ENCODE results near the gene HSD3B7.
"Not testable (repeated sequence)": the region's sequence is repeated elsewhere in the genome, so short reads cannot be mapped to it uniquely, and the experiment has no call there.

Gene HSD3B7

DNA sequence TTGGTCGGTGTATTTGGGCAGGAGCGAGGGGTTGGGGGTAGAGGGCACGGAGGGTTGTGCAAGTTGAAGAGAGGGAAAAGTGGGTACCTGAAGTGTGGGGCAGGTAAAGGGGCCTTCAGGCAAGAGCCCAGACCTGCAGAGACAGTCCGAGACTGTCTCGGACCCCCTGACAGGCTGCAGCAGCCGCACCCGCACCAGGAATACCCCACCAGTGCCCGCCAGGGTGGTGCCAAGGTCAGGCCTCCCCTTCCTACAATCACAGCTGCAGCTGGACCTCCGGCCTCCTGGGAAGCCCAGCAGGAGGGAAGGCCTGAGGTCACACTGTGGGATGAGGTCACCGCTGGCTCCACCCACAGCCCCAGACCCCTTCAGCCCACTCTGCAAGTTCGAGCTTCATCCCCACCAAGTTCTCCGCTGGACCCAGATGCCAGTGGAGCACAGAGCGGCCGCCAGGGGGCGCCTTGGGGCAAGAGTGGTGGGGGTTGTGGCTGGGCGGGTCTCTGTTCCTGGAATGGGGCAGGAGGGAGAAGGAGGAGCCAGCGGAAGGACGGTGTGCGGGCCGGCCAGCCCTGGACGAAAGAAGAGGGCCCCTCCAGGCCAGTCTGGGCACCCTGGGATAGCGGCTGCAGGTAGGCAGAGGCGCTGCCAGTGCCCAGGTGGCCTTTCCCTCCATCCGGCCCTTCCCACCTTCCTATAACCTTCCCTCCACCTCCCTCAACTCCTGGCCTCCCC, at the start of gene HSD3B7:
HSD3B7 (plus strand) TSS at position 539 of the 732 bp plus-strand sequence. CDS start 452 bp downstream, outside the sequence.
- DNase-seq, result peak; percentile 92

DNA sequence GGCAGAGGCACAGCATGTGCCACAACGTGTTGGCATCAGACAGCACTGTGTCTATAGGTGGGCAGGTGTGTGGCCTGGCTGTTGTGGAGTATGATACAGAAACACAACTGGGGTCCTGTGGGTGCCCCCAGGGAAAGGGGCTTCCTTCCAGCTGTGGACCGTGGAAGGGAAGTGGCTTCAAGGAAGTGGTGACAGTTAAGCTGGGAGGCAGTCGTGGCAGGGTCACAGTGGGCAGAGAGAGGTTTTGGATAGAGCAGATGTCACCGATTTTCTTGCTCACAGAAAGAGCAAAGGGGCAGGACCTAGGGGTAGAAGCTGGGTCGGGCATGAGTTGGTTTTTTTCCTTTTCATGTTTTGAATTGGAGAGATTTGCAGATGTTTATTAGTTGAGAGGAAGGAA, 47.3 kb upstream of the HSD3B7 start:
- DNase-seq, result no peak

GRCh38 chr16:30939571-30939970, 45.4 kb upstream of the HSD3B7 start:
- DNase-seq, result not testable (repeated sequence)

- DNase-seq, result peak; percentile 68
Measured at GRCh38 chr16:30941600-30942425, 43.2 kb upstream of the HSD3B7 start.

- DNase-seq, result no peak
Measured at GRCh38 chr16:30942426-30942806, 42.6 kb upstream of the HSD3B7 start.

DNA sequence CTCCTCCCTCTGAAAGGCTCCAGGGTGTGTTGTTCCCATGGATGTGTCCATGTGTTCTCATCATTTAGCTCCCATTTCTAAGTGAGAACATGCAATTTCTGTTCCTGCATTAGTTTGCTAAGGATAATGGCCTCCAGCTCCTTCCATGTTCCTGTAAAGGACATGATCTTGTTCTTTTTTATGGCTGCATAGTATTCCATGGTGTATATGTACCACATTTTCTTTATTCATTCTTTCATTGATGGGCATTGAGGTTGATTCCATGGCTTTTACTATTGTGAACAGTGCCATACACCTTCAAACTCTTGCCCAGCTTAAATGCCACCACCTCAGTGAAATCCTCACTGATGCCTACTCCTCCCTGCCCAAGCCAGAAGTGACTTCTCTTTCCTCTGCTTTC, 40.7 kb upstream of the HSD3B7 start:
- DNase-seq, result no peak

GRCh38 chr16:30946671-30947540, 38.1 kb upstream of the HSD3B7 start:
- peak; percentile 51 for DNase-seq

DNA sequence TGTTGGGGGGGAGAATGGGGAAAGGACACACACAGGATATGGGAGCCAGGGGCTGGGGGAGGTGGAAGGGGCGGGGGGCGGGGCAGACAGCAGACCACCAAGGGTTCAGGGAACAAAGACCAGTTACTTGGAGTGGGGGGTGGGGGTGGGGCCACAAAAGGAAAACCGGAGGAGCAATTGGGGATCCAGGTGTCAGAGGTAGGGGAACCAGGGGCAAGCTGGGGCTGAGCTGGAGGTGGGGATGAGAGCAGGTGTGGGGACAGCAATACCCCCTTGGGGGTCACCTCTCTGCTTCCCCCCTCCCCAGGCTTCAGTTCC, 37.5 kb upstream of the HSD3B7 start:
- DNase-seq, result no peak

DNA sequence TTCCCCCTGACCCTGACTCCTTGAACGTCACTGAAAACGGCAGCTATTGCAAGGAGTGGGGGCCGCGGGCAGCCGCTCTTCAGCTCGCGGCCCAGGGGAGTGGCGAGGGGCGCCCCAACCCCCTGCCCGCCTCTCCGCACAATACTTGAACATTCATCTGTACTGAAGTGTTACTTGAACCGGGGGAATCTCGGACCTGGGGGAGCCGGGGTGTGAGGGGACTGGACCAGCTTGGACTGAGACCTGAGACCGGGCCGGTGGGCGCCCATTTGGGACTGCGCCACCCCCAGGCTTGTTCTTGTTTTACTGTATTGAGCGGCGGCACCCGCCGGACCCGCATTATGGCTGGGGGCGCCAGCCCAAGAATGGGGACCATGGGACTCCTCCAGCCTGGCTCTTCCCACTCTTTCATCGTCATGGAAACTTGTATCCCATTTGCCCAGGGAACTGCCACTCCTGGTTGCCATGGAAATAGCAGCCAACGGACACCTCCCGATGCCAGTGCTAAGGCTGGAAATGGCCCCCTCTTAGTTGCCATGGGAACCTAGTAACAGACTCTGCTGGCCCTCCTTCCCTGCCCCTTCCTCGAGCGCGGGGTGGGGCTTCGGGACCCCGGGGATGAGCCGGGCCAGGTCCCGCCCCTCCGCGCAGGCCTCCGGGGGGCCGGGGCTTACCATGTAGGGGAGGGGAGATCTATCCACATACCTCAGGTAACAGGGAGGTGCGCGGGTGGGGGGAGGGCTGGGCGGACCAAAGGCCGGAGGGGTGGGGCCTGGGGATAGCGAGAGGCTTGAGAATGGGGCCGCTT, 36.9 kb upstream of the HSD3B7 start:
- DNase-seq, result peak; percentile 96

- DNase-seq, result peak; percentile 84
Measured at GRCh38 chr16:30948667-30949649, 36.0 kb upstream of the HSD3B7 start, which contains the start of gene ORAI3. Gene ORAI3 (plus strand): TSS chr16:30949068. CDS start chr16:30949290, 222 bp downstream.

DNA sequence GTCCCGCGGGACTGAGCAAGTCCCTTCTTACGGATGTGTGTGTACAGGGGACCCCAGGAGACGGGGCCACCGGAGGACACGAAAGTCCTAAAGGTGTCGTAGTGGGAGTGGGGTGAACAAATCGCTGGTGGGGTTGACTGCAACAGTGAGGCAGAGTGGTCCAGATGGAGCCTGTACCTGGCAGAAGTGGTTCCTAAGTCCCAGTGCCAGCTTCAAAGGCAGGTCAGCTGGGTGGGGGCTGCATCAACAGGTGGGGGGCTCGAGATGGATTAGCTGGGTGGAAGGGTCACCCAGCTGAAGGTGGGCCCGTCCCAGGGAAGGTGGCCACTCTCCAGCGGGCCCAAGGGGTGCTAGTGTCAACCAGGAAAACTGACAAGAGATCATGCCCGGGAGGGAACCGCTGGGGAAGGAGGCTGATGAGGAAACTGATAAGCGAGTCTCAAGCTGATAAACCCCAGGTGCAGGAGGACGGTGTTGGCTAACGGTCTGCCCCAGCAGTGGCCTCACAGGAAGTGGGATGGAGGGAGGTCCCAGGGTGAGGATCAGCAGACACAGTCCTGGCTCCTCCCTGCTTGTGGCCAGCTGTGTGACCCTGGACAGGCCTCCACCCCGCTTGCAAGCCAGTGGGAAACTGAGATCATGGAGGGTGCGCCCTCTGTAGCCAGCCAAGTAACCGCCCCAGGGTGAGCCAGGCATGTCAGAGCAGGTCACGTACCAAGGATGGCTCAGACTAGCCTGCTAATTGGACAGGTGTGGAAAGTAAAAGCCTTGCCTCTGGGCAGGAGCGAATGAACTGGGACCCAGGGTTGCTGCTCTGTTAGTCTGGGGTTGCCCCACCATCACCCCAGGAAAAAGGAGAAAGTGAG, 35.1 kb upstream of the HSD3B7 start:
- DNase-seq, result peak; percentile 83

- no peak for DNase-seq
Measured at GRCh38 chr16:30950516-30951065, 34.4 kb upstream of the HSD3B7 start.

GRCh38 chr16:30951193-30951592, 33.8 kb upstream of the HSD3B7 start:
- DNase-seq, result no peak

DNA sequence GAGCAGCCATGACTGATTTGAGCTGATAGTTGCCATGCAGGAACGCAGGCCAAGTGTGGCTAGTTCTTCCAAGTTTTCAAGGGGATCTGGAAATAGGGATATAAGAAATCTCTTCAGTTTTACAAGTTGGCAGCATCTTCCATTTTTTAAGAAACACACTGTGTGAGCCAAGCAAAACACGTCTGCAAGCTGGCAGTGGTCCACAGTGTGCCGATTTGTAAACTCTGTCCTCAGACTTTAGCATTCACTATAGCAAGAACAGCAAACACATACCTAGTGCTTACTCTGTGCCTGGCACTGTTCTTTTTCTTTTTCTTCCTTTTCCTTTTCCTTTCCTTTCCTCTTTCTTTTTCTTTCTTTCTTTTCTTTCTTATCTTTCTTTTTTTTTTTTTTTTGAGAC, 33.3 kb upstream of the HSD3B7 start:
- DNase-seq, result peak; percentile 48

DNA sequence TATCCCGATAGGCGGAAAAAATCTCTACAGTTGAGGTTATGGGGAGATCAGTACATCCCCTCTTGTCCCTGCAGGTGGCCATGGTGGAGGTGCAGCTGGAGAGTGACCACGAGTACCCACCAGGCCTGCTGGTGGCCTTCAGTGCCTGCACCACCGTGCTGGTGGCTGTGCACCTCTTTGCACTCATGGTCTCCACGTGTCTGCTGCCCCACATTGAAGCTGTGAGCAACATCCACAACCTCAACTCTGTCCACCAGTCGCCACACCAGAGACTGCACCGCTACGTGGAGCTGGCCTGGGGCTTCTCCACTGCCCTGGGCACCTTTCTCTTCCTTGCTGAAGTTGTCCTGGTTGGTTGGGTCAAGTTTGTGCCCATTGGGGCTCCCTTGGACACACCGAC, 31.9 kb upstream of the HSD3B7 start:
- no peak for DNase-seq

DNA sequence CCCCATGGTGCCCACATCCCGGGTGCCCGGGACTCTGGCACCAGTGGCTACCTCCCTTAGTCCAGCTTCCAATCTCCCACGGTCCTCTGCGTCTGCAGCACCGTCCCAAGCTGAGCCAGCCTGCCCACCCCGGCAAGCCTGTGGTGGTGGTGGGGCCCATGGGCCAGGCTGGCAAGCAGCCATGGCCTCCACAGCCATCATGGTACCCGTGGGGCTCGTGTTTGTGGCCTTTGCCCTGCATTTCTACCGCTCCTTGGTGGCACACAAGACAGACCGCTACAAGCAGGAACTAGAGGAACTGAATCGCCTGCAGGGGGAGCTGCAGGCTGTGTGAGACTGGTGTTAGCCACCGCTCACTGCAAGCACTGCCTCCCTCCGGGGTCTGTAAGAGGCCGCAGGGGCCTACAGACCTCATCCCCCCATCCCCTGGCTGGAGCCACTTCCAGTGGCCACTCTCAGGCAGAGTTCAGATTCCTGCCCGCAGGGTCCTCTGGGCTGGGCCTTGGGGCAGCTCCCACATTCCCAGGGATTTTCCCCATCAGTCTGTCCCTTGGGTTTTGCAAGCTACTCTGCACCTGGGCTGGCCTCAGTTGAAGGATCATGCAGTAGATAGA, 31.4 kb upstream of the HSD3B7 start:
- peak; percentile 81 for DNase-seq

DNA sequence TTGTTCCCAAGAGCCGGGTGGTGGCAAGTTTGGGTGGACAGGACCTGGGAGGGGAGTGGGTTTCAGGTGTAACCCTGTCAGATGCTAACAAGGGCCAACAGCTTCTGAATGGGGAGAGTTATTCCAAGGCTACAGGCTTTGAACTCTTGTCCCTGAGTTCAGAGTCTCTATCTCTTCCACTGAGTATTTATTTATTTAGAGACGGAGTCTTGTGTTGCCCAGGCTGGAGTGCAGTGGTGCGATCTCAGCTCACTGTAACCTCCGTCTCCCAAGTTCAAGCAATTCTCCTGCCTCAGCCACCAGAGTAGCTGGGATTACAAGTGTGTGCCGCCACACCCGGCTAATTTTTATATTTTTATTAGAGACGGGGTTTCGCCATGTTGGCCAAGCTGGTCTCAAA, 30.0 kb upstream of the HSD3B7 start:
- DNase-seq, result no peak

- DNase-seq, result peak; percentile 90
Measured at GRCh38 chr16:30956601-30957455, 28.2 kb upstream of the HSD3B7 start.

Measured in right hindlimb (tissue), 1 donor.